Measurements from ENCODE around the gene KRT73. TPM values are rescaled to one million over a fixed set of nuclear protein-coding genes. Genes with fewer than 3 reads are reported as not detected.

Gene KRT73
- total RNA-seq, 1 experiment from 2014 or later = not detected

GRCh38 chr12:52573306-52573705 is 45.1 kb downstream of the KRT73 start:
- Mint-ChIP-seq H3K27me3 (ENCODE audit: low read depth) (peaks cover 16% of the 10 kb centered on the region), H3K27ac (no peak overlapping the region), H3K9me3 (no peaks in the 10 kb centered on the region), H3K4me1 (no peaks in the 10 kb centered on the region), H3K4me3 (no peak overlapping the region), H3K36me3 (ENCODE audit: insufficient read depth in 1 of 3, low read depth in 3 of 3) (no peaks in the 10 kb centered on the region)
- Histone ChIP-seq H2BK12ac (ENCODE audit: insufficient read length, low read depth, low read length) (no peak overlapping the region), H2BK5ac (ENCODE audit: insufficient read length, low read length) (no peak overlapping the region), H3K9me3 (ENCODE audit: control insufficient read depth, low read depth, low read length) (no peaks in the 10 kb centered on the region), H3T11ph (ENCODE audit: low read length) (no peak overlapping the region), H3K14ac (ENCODE audit: insufficient read depth, low read length) (no peak overlapping the region), H2BK15ac (ENCODE audit: low read depth, low read length) (no peak overlapping the region), H3K4ac (ENCODE audit: low read depth, low read length) (no peak overlapping the region), H3K23me2 (ENCODE audit: insufficient read length, low read depth, low read length, poor library complexity, severe bottlenecking) (no peaks in the 10 kb centered on the region), H2BK20ac (ENCODE audit: low read depth, low read length, poor library complexity, severe bottlenecking) (no peak overlapping the region), H2AK5ac (ENCODE audit: insufficient read length, low read length) (no peak overlapping the region), H2AFZ (ENCODE audit: low read length) (no peak overlapping the region), H4K8ac (replicated peaks; ENCODE audit: insufficient read length, low read depth, low read length) (no peak overlapping the region), H3K56ac (ENCODE audit: insufficient read length, low read depth, low read length) (no peak overlapping the region), H3K4me2 (ENCODE audit: insufficient read depth, insufficient read length, low read length) (no peak overlapping the region), H3K27me3 (ENCODE audit: insufficient read depth, low read length) (no peaks in the 10 kb centered on the region), H4K5ac (ENCODE audit: insufficient read length, low read depth, low read length) (no peak overlapping the region), H4K20me1 (ENCODE audit: control insufficient read depth, insufficient read depth, insufficient read length) (no peaks in the 10 kb centered on the region), H3K79me2 (ENCODE audit: insufficient read depth, low read length) (no peaks in the 10 kb centered on the region), H3K23ac (ENCODE audit: insufficient read length, low read depth, low read length) (no peak overlapping the region), H3K18ac (ENCODE audit: insufficient read length, low read depth, low read length) (no peak overlapping the region), H4K91ac (ENCODE audit: insufficient read length, low read depth, low read length) (no peak overlapping the region), H3K27ac (ENCODE audit: insufficient read length, low read depth, low read length) (no peak overlapping the region), H3K4me1 (ENCODE audit: insufficient read depth, low read length) (no peaks in the 10 kb centered on the region), H2BK120ac (ENCODE audit: low read depth, low read length, poor library complexity, severe bottlenecking) (no peak overlapping the region), H3K9ac (ENCODE audit: extremely low read depth, insufficient read length, low read length) (no peak overlapping the region), H3K79me1 (ENCODE audit: insufficient read depth, low read depth, low read length, poor library complexity, severe bottlenecking) (no peaks in the 10 kb centered on the region)
- TF ChIP-seq, protein P1, sequence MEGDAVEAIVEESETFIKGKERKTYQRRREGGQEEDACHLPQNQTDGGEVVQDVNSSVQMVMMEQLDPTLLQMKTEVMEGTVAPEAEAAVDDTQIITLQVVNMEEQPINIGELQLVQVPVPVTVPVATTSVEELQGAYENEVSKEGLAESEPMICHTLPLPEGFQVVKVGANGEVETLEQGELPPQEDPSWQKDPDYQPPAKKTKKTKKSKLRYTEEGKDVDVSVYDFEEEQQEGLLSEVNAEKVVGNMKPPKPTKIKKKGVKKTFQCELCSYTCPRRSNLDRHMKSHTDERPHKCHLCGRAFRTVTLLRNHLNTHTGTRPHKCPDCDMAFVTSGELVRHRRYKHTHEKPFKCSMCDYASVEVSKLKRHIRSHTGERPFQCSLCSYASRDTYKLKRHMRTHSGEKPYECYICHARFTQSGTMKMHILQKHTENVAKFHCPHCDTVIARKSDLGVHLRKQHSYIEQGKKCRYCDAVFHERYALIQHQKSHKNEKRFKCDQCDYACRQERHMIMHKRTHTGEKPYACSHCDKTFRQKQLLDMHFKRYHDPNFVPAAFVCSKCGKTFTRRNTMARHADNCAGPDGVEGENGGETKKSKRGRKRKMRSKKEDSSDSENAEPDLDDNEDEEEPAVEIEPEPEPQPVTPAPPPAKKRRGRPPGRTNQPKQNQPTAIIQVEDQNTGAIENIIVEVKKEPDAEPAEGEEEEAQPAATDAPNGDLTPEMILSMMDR (conservative IDR thresholded peaks at IDR 0.05) = no peak
- WGBS (ENCODE audit: extremely low coverage, insufficient read length, low lambda C conversion rate) = no CpG with 5 or more reads among the region's 15 CpGs
- no peak for DNase-seq
